HepG2 (cell line): Measurements from ENCODE around the gene LINGO3. TPM values are rescaled to one million over a fixed set of nuclear protein-coding genes. Genes with fewer than 3 reads are reported as not detected.

ENCODE experiments used
- CBX2 ChIP-seq, 2 experiments: fragments of 200-600 bp in 1 of 2; sonication (generic); formaldehyde crosslinking in 1 of 2; IDR thresholded peaks; 2 replicates each; pipeline versions ENCODE4 v1.7.0 to v1.8.1; 2018 to 2022; ENCODE audit warnings: low read depth in 2 of 2, low read length in 1 of 2, mild to moderate bottlenecking in 1 of 2, missing genetic modification reagents in 1 of 2
- CEBPG ChIP-seq: IDR thresholded peaks from 2 replicates; pipeline ENCODE4 v1.6.1; 2016
- DNMT1 ChIP-seq: sonication (generic); formaldehyde crosslinking; IDR thresholded peaks from 2 replicates; pipeline ENCODE4 v1.5.1; 2020; ENCODE audit warnings: mild to moderate bottlenecking, missing genetic modification reagents
- ELF1 ChIP-seq: sonication (generic); formaldehyde crosslinking; IDR thresholded peaks from 2 replicates; pipeline ENCODE4 v1.4.0; 2020; ENCODE audit warnings: missing genetic modification reagents
- GATA4 ChIP-seq: sonication (generic); IDR thresholded peaks from 2 replicates; pipeline ENCODE4 v1.6.1; 2016; ENCODE audit warnings: antibody characterized with exemption, low read depth, borderline replicate concordance
- GATAD1 ChIP-seq: IDR thresholded peaks from 2 replicates; pipeline ENCODE4 v1.6.1; 2016; ENCODE audit warnings: missing genetic modification reagents, missing compliant biosample characterization
- HCFC1 ChIP-seq: fragments of 150-350 bp; IDR thresholded peaks from 2 replicates; pipeline ENCODE4 v1.6.1; 2014; ENCODE audit warnings: low read depth, low read length
- KAT7 ChIP-seq: IDR thresholded peaks from 2 replicates; pipeline ENCODE4 v1.6.1; 2018; ENCODE audit warnings: borderline replicate concordance, missing compliant biosample characterization
- KLF16 ChIP-seq, 2 experiments: sonication (generic) in 1 of 2; formaldehyde crosslinking in 1 of 2; IDR thresholded peaks; 2 replicates each; pipeline versions ENCODE4 v1.6.1 to v1.8.0; 2016 to 2023; ENCODE audit warnings: missing genetic modification reagents in 2 of 2, missing compliant biosample characterization in 1 of 2
- KLF6 ChIP-seq: IDR thresholded peaks from 2 replicates; pipeline ENCODE4 v1.8.0; 2016; ENCODE audit warnings: missing biosample characterization, missing genetic modification reagents
- NR2F2 ChIP-seq: IDR thresholded peaks from 2 replicates; pipeline ENCODE4 v1.6.1; 2012; ENCODE audit warnings: low read depth, inconsistent platforms, borderline replicate concordance
- ZFP62 ChIP-seq: sonication (generic); formaldehyde crosslinking; IDR thresholded peaks from 2 replicates; pipeline ENCODE4 v1.4.0; 2020; ENCODE audit warnings: missing genetic modification reagents
- ZMAT3 ChIP-seq: sonication (generic); formaldehyde crosslinking; conservative IDR thresholded peaks from 2 replicates; pipeline ENCODE4 v1.7.0; 2021; ENCODE audit warnings: missing genetic modification reagents
- ZNF142 ChIP-seq: sonication (generic); formaldehyde crosslinking; IDR thresholded peaks from 2 replicates; pipeline ENCODE4 v1.4.0; 2020; ENCODE audit warnings: missing genetic modification reagents
- ZNF17 ChIP-seq: sonication (generic); formaldehyde crosslinking; IDR thresholded peaks from 2 replicates; pipeline ENCODE4 v1.5.0; 2020; ENCODE audit warnings: mild to moderate bottlenecking, missing genetic modification reagents
- ZNF274 ChIP-seq: sonication (generic); formaldehyde crosslinking; IDR thresholded peaks from 2 replicates; pipeline ENCODE4 v1.5.1; 2020; ENCODE audit warnings: mild to moderate bottlenecking, missing genetic modification reagents
- ZNF563 ChIP-seq: sonication (generic); formaldehyde crosslinking; IDR thresholded peaks from 2 replicates; pipeline ENCODE4 v1.8.0; 2022; ENCODE audit warnings: mild to moderate bottlenecking, moderate library complexity, missing genetic modification reagents
- ZNF768 ChIP-seq: sonication (generic); formaldehyde crosslinking; IDR thresholded peaks from 2 replicates; pipeline ENCODE4 v1.4.0; 2020; ENCODE audit warnings: missing genetic modification reagents
- polyA plus RNA-seq, 8 experiments: library from polyadenylated mRNA; depleted of rRNA in 3 of 8; stranded (reverse) in 7 of 8; unstranded in 1 of 8; fragments of >200 nt; fragmentation: Illumina TruSeq in 4 of 8; extraction: Trizol in 4 of 8; gene quantifications; 2 replicates each; pipeline versions ENCODE4 v1.2.1 to v1.2.3, GENCODE V29; 2011 to 2016; ENCODE audit warnings: low read depth in 4 of 8, missing spikeins in 1 of 8, mixed read lengths in 1 of 8; ENCODE audit not compliant: insufficient read depth in 1 of 8
- total RNA-seq, 5 experiments: library from RNA; depleted of rRNA; stranded (reverse); fragments of >200 nt; fragmentation: Illumina TruSeq; extraction: Trizol; gene quantifications; 2 replicates each; pipeline ENCODE4 v1.2.3, GENCODE V29; 2016; ENCODE audit warnings: low read depth in 1 of 5
- TF ChIP-seq, protein P1 (sequence below): IDR thresholded peaks from 2 replicates; pipeline ENCODE4 v1.6.1; 2016; ENCODE audit warnings: mild to moderate bottlenecking
- TF ChIP-seq, protein P2 (sequence below): IDR thresholded peaks from 2 replicates; pipeline ENCODE4 v1.6.1; 2016; ENCODE audit warnings: low read depth, borderline replicate concordance
- TF ChIP-seq, protein P3 (sequence below): sonication (generic); formaldehyde crosslinking; IDR thresholded peaks from 2 replicates; pipeline ENCODE4 v1.4.0; 2020; ENCODE audit warnings: mild to moderate bottlenecking, missing genetic modification reagents

LINGO3 gene
- total and polyA plus RNA-seq, 2 of the 13 experiments (the other 11 are each of a cell fraction or from before 2014, with no cell fraction given) = not detected

GRCh38 chr19:2328401-2329148 lies 20.6 kb upstream of the LINGO3 start, which contains the start of the genes LSM7 and SPPL2B (continued):
- TF ChIP-seq ZNF142 (CRISPR knock-in tag) (peak; percentile 46; the same call in 1 of the 2 replicates), ZNF274 (CRISPR knock-in tag) (no peak), GATAD1 (CRISPR knock-in tag) (peak; percentile 94), ZMAT3 (CRISPR knock-in tag) (no peak; the same call in 1 of the 2 replicates), KAT7 (peak; percentile 70; the same call in 1 of the 2 replicates), NR2F2 (peak; percentile 44; the same call in 1 of the 2 replicates), ZFP62 (no peak), KLF6 (CRISPR knock-in tag) (peak; percentile 46; the same call in 1 of the 2 replicates), KLF16 (CRISPR knock-in tag; IDR thresholded peaks at IDR 0.05) (peak in 1 of 2 experiments; percentile 70; a peak in 1 of 4 replicates), CEBPG (peak; percentile 36; the same call in 1 of the 2 replicates), ZNF768 (no peak), ELF1 (CRISPR knock-in tag) (peak; percentile 47), CBX2 (IDR thresholded peaks at IDR 0.05; ENCODE audit: low read depth, low read length) (no peak), CBX2 (CRISPR knock-in tag; IDR thresholded peaks at IDR 0.05; ENCODE audit: low read depth) (no peak), ZNF17 (CRISPR knock-in tag) (no peak), ZNF563 (peak; percentile 22; the same call in 1 of the 2 replicates), DNMT1 (CRISPR knock-in tag) (0 out of 2 replicates have a peak, but pooled peaks have one; percentile 43), HCFC1 (peak; percentile 59; the same call in 1 of the 2 replicates), GATA4 (peak; percentile 19; the same call in 1 of the 2 replicates)
- TF ChIP-seq, protein P1, sequence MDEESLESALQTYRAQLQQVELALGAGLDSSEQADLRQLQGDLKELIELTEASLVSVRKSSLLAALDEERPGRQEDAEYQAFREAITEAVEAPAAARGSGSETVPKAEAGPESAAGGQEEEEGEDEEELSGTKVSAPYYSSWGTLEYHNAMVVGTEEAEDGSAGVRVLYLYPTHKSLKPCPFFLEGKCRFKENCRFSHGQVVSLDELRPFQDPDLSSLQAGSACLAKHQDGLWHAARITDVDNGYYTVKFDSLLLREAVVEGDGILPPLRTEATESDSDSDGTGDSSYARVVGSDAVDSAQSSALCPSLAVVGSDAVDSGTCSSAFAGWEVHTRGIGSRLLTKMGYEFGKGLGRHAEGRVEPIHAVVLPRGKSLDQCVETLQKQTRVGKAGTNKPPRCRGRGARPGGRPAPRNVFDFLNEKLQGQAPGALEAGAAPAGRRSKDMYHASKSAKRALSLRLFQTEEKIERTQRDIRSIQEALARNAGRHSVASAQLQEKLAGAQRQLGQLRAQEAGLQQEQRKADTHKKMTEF = peak; percentile 64; the same call in 1 of the 2 replicates
- TF ChIP-seq, protein P2, sequence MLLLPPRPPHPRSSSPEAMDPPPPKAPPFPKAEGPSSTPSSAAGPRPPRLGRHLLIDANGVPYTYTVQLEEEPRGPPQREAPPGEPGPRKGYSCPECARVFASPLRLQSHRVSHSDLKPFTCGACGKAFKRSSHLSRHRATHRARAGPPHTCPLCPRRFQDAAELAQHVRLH (CRISPR knock-in tag) = no peak
- TF ChIP-seq, protein P3, sequence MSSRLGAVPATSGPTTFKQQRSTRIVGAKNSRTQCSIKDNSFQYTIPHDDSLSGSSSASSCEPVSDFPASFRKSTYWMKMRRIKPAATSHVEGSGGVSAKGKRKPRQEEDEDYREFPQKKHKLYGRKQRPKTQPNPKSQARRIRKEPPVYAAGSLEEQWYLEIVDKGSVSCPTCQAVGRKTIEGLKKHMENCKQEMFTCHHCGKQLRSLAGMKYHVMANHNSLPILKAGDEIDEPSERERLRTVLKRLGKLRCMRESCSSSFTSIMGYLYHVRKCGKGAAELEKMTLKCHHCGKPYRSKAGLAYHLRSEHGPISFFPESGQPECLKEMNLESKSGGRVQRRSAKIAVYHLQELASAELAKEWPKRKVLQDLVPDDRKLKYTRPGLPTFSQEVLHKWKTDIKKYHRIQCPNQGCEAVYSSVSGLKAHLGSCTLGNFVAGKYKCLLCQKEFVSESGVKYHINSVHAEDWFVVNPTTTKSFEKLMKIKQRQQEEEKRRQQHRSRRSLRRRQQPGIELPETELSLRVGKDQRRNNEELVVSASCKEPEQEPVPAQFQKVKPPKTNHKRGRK (CRISPR knock-in tag) = no peak
